ENCODE data around the gene DOCK1. TPM values are rescaled to one million over a fixed set of nuclear protein-coding genes. Genes with fewer than 3 reads are reported as not detected.

DOCK1 gene
- total RNA-seq, 2 experiments from 2014 or later: not detected

DNA sequence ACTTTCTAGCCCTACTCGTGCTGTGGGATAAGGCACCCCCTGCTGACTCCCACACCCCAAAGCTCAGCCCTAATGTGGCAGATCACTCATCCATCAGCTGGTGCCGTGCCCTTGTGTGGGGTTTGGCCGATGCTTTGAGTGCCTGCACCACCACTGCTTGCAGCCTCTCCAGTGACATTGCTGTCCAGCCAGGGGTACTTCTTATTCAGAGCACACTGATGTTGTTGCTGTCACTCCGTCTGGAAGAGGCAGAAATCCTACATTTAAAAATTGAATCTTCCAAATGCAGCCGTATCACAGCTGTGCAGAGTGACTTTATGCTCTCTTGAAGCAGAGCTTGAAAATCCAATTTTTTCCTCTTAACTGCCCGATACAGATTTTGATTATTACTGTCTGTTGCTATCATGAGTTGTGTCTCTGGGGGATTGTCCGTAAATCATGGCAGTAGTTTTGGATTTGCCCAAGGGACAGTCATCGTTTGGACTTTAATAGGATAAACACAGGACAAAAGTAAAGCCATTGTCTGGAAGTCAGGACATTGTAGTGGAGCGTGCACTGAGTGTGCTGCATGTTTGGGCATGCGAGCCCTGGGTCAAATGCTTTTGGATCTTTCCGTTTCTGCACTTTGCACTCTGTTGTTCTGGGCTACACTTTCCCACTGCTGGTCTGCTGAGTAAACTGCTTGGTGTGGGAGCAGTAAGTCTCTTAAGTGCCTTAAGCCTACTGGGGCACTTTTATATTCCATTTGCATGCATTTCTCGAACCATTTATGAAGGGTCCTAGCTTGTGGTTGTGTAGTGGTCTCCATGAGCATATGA lies 128.2 kb downstream of the DOCK1 start:
- Histone ChIP-seq H3K36me3 (ENCODE audit: insufficient read depth, low read length) (no peaks in the 10 kb centered on the region), H3K4me3 (ENCODE audit: low read length) (no peak overlapping the region), H3K27ac (ENCODE audit: low read depth in 1 of 2, low read length in 2 of 2) (no peak overlapping the region), H3K4me1 (ENCODE audit: insufficient read depth, low read length) (no peaks in the 10 kb centered on the region), H3K9me3 (ENCODE audit: control insufficient read depth in 1 of 2, insufficient read depth in 1 of 2, low read length in 2 of 2) (peaks cover 0 to 8% of the 10 kb centered on the region in 2 experiments), H3K27me3 (ENCODE audit: control insufficient read depth in 1 of 2, insufficient read depth in 2 of 2, low read length in 2 of 2) (no peaks in the 10 kb centered on the region)
- ChIA-PET CTCF (no interaction called here), POLR2A (no interaction called here)
- Mint-ChIP-seq H3K9me3 (no peaks in the 10 kb centered on the region), H3K36me3 (ENCODE audit: low read depth) (no peaks in the 10 kb centered on the region), H3K4me1 (ENCODE audit: low read depth) (no peaks in the 10 kb centered on the region), H3K4me3 (no peak overlapping the region), H3K27ac (no peak overlapping the region), H3K27me3 (no peaks in the 10 kb centered on the region)
- DNase-seq: no peak
- no peak for TF ChIP-seq CTCF (IDR thresholded peaks at IDR 0.05)
- intact Hi-C loops (cut with DNase I, micrococcal nuclease): no loop called here
- ATAC-seq (ENCODE audit: poor library complexity): no peak

GRCh38 chr10:127034034-127034633 lies 128.9 kb downstream of the DOCK1 start:
- Histone ChIP-seq H3K4me1 (ENCODE audit: insufficient read depth, low read length) (no peaks in the 10 kb centered on the region), H3K36me3 (ENCODE audit: insufficient read depth, low read length) (no peaks in the 10 kb centered on the region), H3K4me3 (ENCODE audit: low read length) (no peak overlapping the region), H3K9me3 (ENCODE audit: control insufficient read depth in 1 of 2, insufficient read depth in 1 of 2, low read length in 2 of 2) (peaks cover 0 to 3% of the 10 kb centered on the region in 2 experiments), H3K27ac (ENCODE audit: low read depth in 1 of 2, low read length in 2 of 2) (no peak overlapping the region), H3K27me3 (ENCODE audit: control insufficient read depth in 1 of 2, insufficient read depth in 2 of 2, low read length in 2 of 2) (no peaks in the 10 kb centered on the region)
- DNase-seq (no peak), ATAC-seq (ENCODE audit: poor library complexity) (no peak)
- intact Hi-C loops (cut with DNase I, micrococcal nuclease): no loop called here
- Mint-ChIP-seq H3K36me3 (ENCODE audit: low read depth) (no peaks in the 10 kb centered on the region), H3K4me1 (ENCODE audit: low read depth) (no peaks in the 10 kb centered on the region), H3K4me3 (no peak overlapping the region), H3K9me3 (no peaks in the 10 kb centered on the region), H3K27me3 (no peaks in the 10 kb centered on the region), H3K27ac (no peak overlapping the region)
- POLR2A ChIA-PET: no interaction called here
- TF ChIP-seq CTCF (IDR thresholded peaks at IDR 0.05): no peak
- CTCF ChIA-PET: no interaction called here

- H3K4me3 ChIP-seq (ENCODE audit: low read length): no peak overlapping the region
- no peaks in the 10 kb centered on the region for H3K36me3 ChIP-seq (ENCODE audit: insufficient read depth, low read length)
- H3K4me1 ChIP-seq (ENCODE audit: insufficient read depth, low read length): no peaks in the 10 kb centered on the region
- H3K27ac ChIP-seq (ENCODE audit: low read depth in 1 of 2, low read length in 2 of 2): no peak overlapping the region
- intact Hi-C loops (cut with DNase I, micrococcal nuclease): no loop called here
- DNase-seq (no peak), ATAC-seq (ENCODE audit: poor library complexity) (no peak)
- Mint-ChIP-seq H3K36me3 (ENCODE audit: low read depth) (no peaks in the 10 kb centered on the region), H3K27ac (no peak overlapping the region), H3K4me3 (no peak overlapping the region), H3K27me3 (no peaks in the 10 kb centered on the region), H3K9me3 (no peaks in the 10 kb centered on the region), H3K4me1 (ENCODE audit: low read depth) (no peaks in the 10 kb centered on the region)
- peaks cover 0 to 5% of the 10 kb centered on the region in 2 experiments for H3K9me3 ChIP-seq (ENCODE audit: control insufficient read depth in 1 of 2, insufficient read depth in 1 of 2, low read length in 2 of 2)
- CTCF ChIA-PET: no interaction called here
- POLR2A ChIA-PET: interaction anchor here (0.8 kb wide), 1 partner anchor 13 kb away, joined by 3 read pairs; no protein-coding TSS in a partner anchor
- TF ChIP-seq CTCF (IDR thresholded peaks at IDR 0.05): no peak
- no peaks in the 10 kb centered on the region for H3K27me3 ChIP-seq (ENCODE audit: control insufficient read depth in 1 of 2, insufficient read depth in 2 of 2, low read length in 2 of 2)
Observed at GRCh38 chr10:127034790-127035189, 129.6 kb downstream of the DOCK1 start.
